Right atrium auricular region (tissue), 2 donors: Measurements from ENCODE around the gene SLC17A9. TPM values are rescaled to one million over a fixed set of nuclear protein-coding genes. Genes with fewer than 3 reads are reported as not detected.

Experiments used
- DNase-seq: peaks from one replicate; pipeline ENCODE4 v3.0.0-alpha.2; 2019; ENCODE audit warnings: low spot score
- H3K27ac ChIP-seq, 2 donors: fragments of 200-600 bp; sonication (generic); 1 replicate in 1 of 2; 2 replicates in 1 of 2; pipeline ENCODE4 v1.5.1; 2016 to 2019
- H3K27me3 ChIP-seq, 2 donors: fragments of 200-600 bp; sonication (generic); one replicate each; pipeline versions ENCODE4 v1.5.1 to v1.6.0; 2017 to 2019
- H3K36me3 ChIP-seq: fragments of 200-600 bp; sonication (generic); one replicate; pipeline ENCODE4 v1.5.1; 2016
- H3K4me1 ChIP-seq, 2 donors: fragments of 200-600 bp; sonication (generic); one replicate each; pipeline versions ENCODE4 v1.5.1 to v1.6.0; 2017 to 2019
- H3K4me3 ChIP-seq, 2 donors: fragments of 200-600 bp; sonication (generic); 1 replicate in 1 of 2; 2 replicates in 1 of 2; pipeline ENCODE4 v1.5.1; 2017 to 2019; ENCODE audit warnings: mild to moderate bottlenecking in 1 of 2, moderate library complexity in 1 of 2
- H3K9me3 ChIP-seq, 2 donors: fragments of 200-600 bp; sonication (generic); one replicate each; pipeline ENCODE4 v1.5.1; 2019
- CTCF ChIP-seq, 2 donors: fragments of 200-600 bp; sonication (generic); IDR thresholded peaks; one replicate each; pipeline ENCODE4 v1.5.1; 2019; ENCODE audit warnings: antibody characterized with exemption in 2 of 2
- total RNA-seq, 2 donors: library from RNA; depleted of rRNA; stranded (reverse); fragments of >200 nt; gene quantifications; one replicate each; pipeline ENCODE4 v1.1.0, GENCODE V29; 2016

Gene SLC17A9
- total RNA-seq, 2 donors from 2014 or later: 1.3 to 1.8 TPM

- H3K9me3 ChIP-seq: no peaks in the 10 kb centered on the region
- no peaks in the 10 kb centered on the region for H3K36me3 ChIP-seq
- H3K27ac ChIP-seq: no peak overlapping the region
- H3K4me1 ChIP-seq: no peaks in the 10 kb centered on the region
- DNase-seq: no peak
- H3K27me3 ChIP-seq: no peaks in the 10 kb centered on the region
- no peak overlapping the region for H3K4me3 ChIP-seq
- TF ChIP-seq CTCF (IDR thresholded peaks at IDR 0.05): no peak
Measured at GRCh38 chr20:62993856-62994494, 41.5 kb downstream of the SLC17A9 start.

GRCh38 chr20:62994869-62995281 lies 42.4 kb downstream of the SLC17A9 start:
- no peak for DNase-seq
- Histone ChIP-seq H3K27me3 (no peaks in the 10 kb centered on the region), H3K9me3 (no peaks in the 10 kb centered on the region), H3K4me3 (no peak overlapping the region), H3K27ac (no peak overlapping the region), H3K4me1 (no peaks in the 10 kb centered on the region), H3K36me3 (no peaks in the 10 kb centered on the region)
- no peak for TF ChIP-seq CTCF (IDR thresholded peaks at IDR 0.05)

GRCh38 chr20:62995481-62995880 lies 43.0 kb downstream of the SLC17A9 start:
- Histone ChIP-seq H3K27me3 (no peaks in the 10 kb centered on the region), H3K27ac (no peak overlapping the region), H3K4me1 (no peaks in the 10 kb centered on the region), H3K4me3 (no peak overlapping the region), H3K36me3 (no peaks in the 10 kb centered on the region), H3K9me3 (no peaks in the 10 kb centered on the region)
- DNase-seq: no peak
- no peak for TF ChIP-seq CTCF (IDR thresholded peaks at IDR 0.05)

DNA sequence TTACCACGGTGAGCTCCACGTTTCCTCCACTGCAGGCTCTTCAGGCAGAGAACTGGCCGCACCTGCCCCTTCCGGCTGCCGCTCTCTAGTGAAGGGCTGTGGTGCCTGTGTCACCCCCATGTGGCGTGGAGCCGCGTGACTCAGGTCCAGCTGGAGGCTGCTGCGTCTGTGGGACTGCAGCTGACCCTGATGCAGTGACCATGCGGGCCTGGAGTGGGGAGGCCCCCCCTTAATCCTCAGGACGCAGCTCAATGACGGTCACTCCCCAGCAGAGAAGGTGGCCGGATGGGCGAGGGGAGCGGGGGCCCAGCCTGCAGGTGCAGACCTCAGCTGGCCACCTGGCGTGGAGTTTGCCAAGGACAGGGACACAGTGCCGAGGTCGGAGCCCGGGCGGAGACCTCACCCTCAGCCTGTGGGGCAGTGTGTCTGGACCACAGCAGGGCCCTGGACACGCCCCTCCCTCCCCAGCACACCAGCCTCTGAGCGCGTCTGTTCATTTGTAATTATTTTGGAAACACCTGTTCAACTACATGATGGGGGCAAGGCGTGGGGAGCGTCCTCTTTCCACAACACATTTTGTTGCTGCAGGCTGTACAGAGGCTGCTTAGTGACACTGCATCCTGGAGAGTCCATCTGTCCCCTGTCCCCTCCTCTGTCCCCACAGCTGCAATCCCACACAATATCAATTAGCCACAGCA lies 43.5 kb downstream of the SLC17A9 start:
- DNase-seq: no peak
- no peak for TF ChIP-seq CTCF (IDR thresholded peaks at IDR 0.05)
- H3K4me1 ChIP-seq: no peaks in the 10 kb centered on the region
- H3K9me3 ChIP-seq: no peaks in the 10 kb centered on the region
- H3K36me3 ChIP-seq: no peaks in the 10 kb centered on the region
- no peak overlapping the region for H3K4me3 ChIP-seq
- no peak overlapping the region for H3K27ac ChIP-seq
- H3K27me3 ChIP-seq: no peaks in the 10 kb centered on the region

DNA sequence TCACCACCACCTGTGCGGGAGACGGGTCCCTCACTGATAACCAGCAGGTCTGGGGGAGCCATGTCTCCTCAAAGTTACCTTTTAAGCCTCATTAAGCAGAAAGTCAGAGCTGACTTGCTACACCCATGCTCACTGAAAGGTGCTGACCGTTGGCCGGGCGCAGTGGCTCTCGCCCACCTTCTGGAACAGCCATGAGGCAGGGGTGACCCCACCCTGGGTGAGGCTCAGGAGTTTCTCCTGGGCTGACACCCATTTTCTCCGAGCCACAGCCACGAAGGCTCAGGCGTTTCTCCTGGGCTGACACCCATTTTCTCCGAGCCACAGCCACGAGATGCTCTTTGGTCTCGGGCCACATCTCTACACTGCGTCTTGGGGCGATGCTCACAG lies 44.1 kb downstream of the SLC17A9 start:
- DNase-seq: no peak
- Histone ChIP-seq H3K36me3 (no peaks in the 10 kb centered on the region), H3K4me3 (no peak overlapping the region), H3K4me1 (no peaks in the 10 kb centered on the region), H3K27ac (no peak overlapping the region), H3K27me3 (no peaks in the 10 kb centered on the region), H3K9me3 (no peaks in the 10 kb centered on the region)
- TF ChIP-seq CTCF (IDR thresholded peaks at IDR 0.05): no peak
